Measurements from ENCODE around the gene GIGYF1. TPM values are rescaled to one million over a fixed set of nuclear protein-coding genes. Genes with fewer than 3 reads are reported as not detected.
"Not testable (repeated sequence)": the region's sequence is repeated elsewhere in the genome, so short reads cannot be mapped to it uniquely, and the experiment has no call there.

Gene GIGYF1
- total RNA-seq, 3 donors from 2014 or later = 34.6 to 49.8 (median 48.1) TPM

DNA sequence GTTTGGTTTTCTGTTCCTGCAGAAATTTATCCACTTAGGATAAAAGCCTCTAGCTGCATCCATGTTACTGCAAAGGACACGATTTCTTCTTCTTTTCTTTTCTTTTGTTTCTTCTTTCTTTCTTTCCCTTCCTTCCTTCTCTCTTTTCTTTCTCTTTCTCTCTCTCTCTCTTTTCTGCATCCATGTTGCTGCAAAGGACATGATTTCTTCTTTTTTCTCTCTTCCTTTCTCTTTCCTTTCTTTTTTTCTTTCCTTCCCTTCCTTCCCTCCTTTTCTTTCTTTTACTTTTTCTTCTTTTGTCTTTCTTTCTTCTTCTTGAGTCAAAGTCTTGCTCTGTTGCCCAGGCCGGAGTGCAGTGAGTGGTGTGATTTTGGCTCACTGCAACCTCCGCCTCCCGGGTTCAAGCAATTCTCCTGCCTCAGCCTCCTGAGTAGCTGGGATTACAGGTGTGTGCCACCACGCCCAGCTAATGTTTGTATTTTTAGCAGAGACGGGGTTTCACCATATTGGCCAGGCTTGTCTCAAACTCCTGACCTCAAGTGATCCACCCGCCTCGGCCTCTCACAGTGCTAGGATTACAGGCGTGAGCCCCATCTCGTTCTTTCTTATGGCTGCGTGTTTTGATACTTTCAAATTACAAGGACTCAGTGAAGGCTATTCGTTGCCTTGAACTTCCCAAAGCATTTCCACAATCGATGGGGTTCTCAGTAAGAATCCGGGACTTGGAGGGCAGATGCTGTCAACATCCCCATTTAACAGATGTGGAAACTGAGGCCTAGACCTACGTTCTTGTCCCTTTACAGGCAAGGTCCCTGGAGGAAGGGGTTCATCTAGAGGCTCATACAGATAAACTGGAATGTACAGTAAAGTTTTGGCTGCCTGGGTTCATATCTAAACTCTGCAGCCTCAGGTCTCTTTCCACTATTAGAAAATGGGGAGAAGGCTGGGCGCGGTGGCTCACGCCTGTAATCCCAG lies 22.4 kb downstream of the GIGYF1 start:
- H3K4me3 ChIP-seq = no peak overlapping the region
- intact Hi-C loops (cut with DNase I, micrococcal nuclease) = no loop called here
- H3K4me1 ChIP-seq (ENCODE audit: low read depth) = no peaks in the 10 kb centered on the region
- ATAC-seq = no peak
- peak in 1 of 3 donors; percentile 42 for DNase-seq
- TF ChIP-seq, protein P1, sequence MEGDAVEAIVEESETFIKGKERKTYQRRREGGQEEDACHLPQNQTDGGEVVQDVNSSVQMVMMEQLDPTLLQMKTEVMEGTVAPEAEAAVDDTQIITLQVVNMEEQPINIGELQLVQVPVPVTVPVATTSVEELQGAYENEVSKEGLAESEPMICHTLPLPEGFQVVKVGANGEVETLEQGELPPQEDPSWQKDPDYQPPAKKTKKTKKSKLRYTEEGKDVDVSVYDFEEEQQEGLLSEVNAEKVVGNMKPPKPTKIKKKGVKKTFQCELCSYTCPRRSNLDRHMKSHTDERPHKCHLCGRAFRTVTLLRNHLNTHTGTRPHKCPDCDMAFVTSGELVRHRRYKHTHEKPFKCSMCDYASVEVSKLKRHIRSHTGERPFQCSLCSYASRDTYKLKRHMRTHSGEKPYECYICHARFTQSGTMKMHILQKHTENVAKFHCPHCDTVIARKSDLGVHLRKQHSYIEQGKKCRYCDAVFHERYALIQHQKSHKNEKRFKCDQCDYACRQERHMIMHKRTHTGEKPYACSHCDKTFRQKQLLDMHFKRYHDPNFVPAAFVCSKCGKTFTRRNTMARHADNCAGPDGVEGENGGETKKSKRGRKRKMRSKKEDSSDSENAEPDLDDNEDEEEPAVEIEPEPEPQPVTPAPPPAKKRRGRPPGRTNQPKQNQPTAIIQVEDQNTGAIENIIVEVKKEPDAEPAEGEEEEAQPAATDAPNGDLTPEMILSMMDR (IDR thresholded peaks at IDR 0.05) = no peak
- H3K9me3 ChIP-seq = no peaks in the 10 kb centered on the region
- H3K36me3 ChIP-seq (ENCODE audit: low read depth) = no peaks in the 10 kb centered on the region

GRCh38 chr7:100670074-100670473 lies 24.0 kb downstream of the GIGYF1 start:
- no peak for ATAC-seq
- H3K9me3 ChIP-seq = no peaks in the 10 kb centered on the region
- TF ChIP-seq, protein P1 (IDR thresholded peaks at IDR 0.05) = no peak
- intact Hi-C loops (cut with DNase I, micrococcal nuclease) = no loop called here
- no peak overlapping the region for H3K4me3 ChIP-seq
- no peaks in the 10 kb centered on the region for H3K4me1 ChIP-seq (ENCODE audit: low read depth)
- DNase-seq = peak in 1 of 3 donors; percentile 1
- H3K36me3 ChIP-seq (ENCODE audit: low read depth) = no peaks in the 10 kb centered on the region

DNA sequence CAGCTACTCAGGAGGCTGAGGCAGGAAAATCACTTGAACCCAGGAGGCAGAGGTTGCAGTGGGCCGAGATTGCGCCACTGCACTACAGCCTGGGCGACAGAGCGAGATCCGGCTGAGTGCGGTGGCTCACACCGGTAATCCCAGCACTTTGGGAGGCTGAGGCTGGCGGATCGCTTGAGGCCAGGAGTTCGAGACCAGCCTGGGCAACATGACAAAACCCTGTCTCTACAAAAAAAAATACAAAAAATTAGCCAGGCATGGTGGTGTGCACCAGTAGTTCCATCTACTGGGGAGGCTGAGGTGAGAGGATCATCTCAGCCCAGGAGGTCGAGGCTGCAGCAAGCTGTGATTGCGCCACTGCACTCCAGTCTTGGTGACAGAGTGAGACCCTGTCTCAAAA lies 24.9 kb downstream of the GIGYF1 start:
- intact Hi-C loops (cut with DNase I, micrococcal nuclease) = not testable (repeated sequence)

GRCh38 chr7:100668069-100668449 lies 26.0 kb downstream of the GIGYF1 start:
- ATAC-seq (no peak), DNase-seq (no peak)
- TF ChIP-seq, protein P1 (IDR thresholded peaks at IDR 0.05) = no peak
- H3K4me1 ChIP-seq (ENCODE audit: low read depth) = no peaks in the 10 kb centered on the region
- intact Hi-C loops (cut with DNase I, micrococcal nuclease) = no loop called here
- H3K4me3 ChIP-seq = no peak overlapping the region
- no peaks in the 10 kb centered on the region for H3K36me3 ChIP-seq (ENCODE audit: low read depth)
- no peaks in the 10 kb centered on the region for H3K9me3 ChIP-seq

More for the DNA sequence above, 24.9 kb downstream of the GIGYF1 start:
- H3K9me3 ChIP-seq; H3K36me3 ChIP-seq (ENCODE audit: low read depth); H3K4me1 ChIP-seq (ENCODE audit: low read depth); H3K4me3 ChIP-seq; ATAC-seq: not testable (repeated sequence)
- DNase-seq = peak in 1 of 3 donors; percentile 37

- TF ChIP-seq, protein P1 (IDR thresholded peaks at IDR 0.05) = no peak
- no peaks in the 10 kb centered on the region for H3K36me3 ChIP-seq (ENCODE audit: low read depth)
- H3K9me3 ChIP-seq = no peaks in the 10 kb centered on the region
- H3K4me1 ChIP-seq (ENCODE audit: low read depth) = no peaks in the 10 kb centered on the region
- ATAC-seq = no peak
- no peak for DNase-seq
- H3K4me3 ChIP-seq = no peak overlapping the region
- intact Hi-C loops (cut with DNase I, micrococcal nuclease) = no loop called here
Measured at GRCh38 chr7:100667331-100668068, 26.6 kb downstream of the GIGYF1 start.
